Glutamatergic neuron (in vitro differentiated cells): ENCODE data around the gene EPHB2. TPM values are rescaled to one million over a fixed set of nuclear protein-coding genes. Genes with fewer than 3 reads are reported as not detected.
A peak's percentile ranks its signal among the peaks of the same experiment; 100 is the strongest.

Source experiments
- DNase-seq: peaks from one replicate; pipeline ENCODE4 v3.0.0; 2022
- H3K27ac Mint-ChIP-seq: one replicate; pipeline ENCODE4 v1.8.0; 2020; ENCODE audit warnings: mild to moderate bottlenecking, mixed read lengths, inconsistent platforms; ENCODE audit not compliant: unreplicated experiment
- H3K27me3 Mint-ChIP-seq: one replicate; pipeline ENCODE4 v1.8.0; 2020; ENCODE audit warnings: mild to moderate bottlenecking, moderate library complexity, mixed read lengths, inconsistent platforms; ENCODE audit not compliant: unreplicated experiment
- H3K36me3 Mint-ChIP-seq: one replicate; pipeline ENCODE4 v1.8.0; 2020; ENCODE audit warnings: mild to moderate bottlenecking, mixed read lengths, inconsistent platforms; ENCODE audit not compliant: unreplicated experiment
- H3K4me1 Mint-ChIP-seq: one replicate; pipeline ENCODE4 v1.8.0; 2020; ENCODE audit warnings: mild to moderate bottlenecking, low read depth, mixed read lengths, inconsistent platforms; ENCODE audit not compliant: unreplicated experiment
- H3K4me3 Mint-ChIP-seq: one replicate; pipeline ENCODE4 v1.8.0; 2020; ENCODE audit warnings: mild to moderate bottlenecking, mixed read lengths, inconsistent platforms; ENCODE audit not compliant: unreplicated experiment
- H3K9me3 Mint-ChIP-seq: one replicate; pipeline ENCODE4 v1.8.0; 2020; ENCODE audit warnings: mild to moderate bottlenecking, moderate library complexity, mixed read lengths, inconsistent platforms; ENCODE audit not compliant: unreplicated experiment
- total RNA-seq: library from RNA; stranded (reverse); fragmentation: NEBNext Ultra II Directional; extraction: Animal tissue kit (Norgen Biotek cat#: 25700); gene quantifications from one replicate; pipeline ENCODE4 v1.2.1, GENCODE V29; 2021; ENCODE audit not compliant: unreplicated experiment
- TF ChIP-seq, protein P1 (sequence below): fragments of 200-600 bp; sonication (generic); IDR thresholded peaks from one replicate; pipeline ENCODE4 v1.5.0; 2021; ENCODE audit not compliant: partially characterized antibody, unreplicated experiment

The EPHB2 gene
- total RNA-seq, 1 donor from 2014 or later: 93.0 TPM

GRCh38 chr1:22812092-22812880 is 101.6 kb downstream of the EPHB2 start:
- DNase-seq: no peak
- peaks cover 4% of the 10 kb centered on the region for H3K4me1 Mint-ChIP-seq
- TF ChIP-seq, protein P1, sequence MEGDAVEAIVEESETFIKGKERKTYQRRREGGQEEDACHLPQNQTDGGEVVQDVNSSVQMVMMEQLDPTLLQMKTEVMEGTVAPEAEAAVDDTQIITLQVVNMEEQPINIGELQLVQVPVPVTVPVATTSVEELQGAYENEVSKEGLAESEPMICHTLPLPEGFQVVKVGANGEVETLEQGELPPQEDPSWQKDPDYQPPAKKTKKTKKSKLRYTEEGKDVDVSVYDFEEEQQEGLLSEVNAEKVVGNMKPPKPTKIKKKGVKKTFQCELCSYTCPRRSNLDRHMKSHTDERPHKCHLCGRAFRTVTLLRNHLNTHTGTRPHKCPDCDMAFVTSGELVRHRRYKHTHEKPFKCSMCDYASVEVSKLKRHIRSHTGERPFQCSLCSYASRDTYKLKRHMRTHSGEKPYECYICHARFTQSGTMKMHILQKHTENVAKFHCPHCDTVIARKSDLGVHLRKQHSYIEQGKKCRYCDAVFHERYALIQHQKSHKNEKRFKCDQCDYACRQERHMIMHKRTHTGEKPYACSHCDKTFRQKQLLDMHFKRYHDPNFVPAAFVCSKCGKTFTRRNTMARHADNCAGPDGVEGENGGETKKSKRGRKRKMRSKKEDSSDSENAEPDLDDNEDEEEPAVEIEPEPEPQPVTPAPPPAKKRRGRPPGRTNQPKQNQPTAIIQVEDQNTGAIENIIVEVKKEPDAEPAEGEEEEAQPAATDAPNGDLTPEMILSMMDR: no peak
- H3K36me3 Mint-ChIP-seq: no peaks in the 10 kb centered on the region
- peaks cover 2% of the 10 kb centered on the region for H3K9me3 Mint-ChIP-seq
- no peak overlapping the region for H3K27ac Mint-ChIP-seq
- H3K4me3 Mint-ChIP-seq: no peak overlapping the region
- H3K27me3 Mint-ChIP-seq: peaks cover 4% of the 10 kb centered on the region

- no peak overlapping the region for H3K27ac Mint-ChIP-seq
- peaks cover 4% of the 10 kb centered on the region for H3K27me3 Mint-ChIP-seq
- no peak for DNase-seq
- no peaks in the 10 kb centered on the region for H3K36me3 Mint-ChIP-seq
- H3K9me3 Mint-ChIP-seq: peaks cover 2% of the 10 kb centered on the region
- TF ChIP-seq, protein P1: no peak
- peaks cover 6% of the 10 kb centered on the region for H3K4me1 Mint-ChIP-seq
- no peak overlapping the region for H3K4me3 Mint-ChIP-seq
Observed at GRCh38 chr1:22812993-22813790, 102.6 kb downstream of the EPHB2 start.

DNA sequence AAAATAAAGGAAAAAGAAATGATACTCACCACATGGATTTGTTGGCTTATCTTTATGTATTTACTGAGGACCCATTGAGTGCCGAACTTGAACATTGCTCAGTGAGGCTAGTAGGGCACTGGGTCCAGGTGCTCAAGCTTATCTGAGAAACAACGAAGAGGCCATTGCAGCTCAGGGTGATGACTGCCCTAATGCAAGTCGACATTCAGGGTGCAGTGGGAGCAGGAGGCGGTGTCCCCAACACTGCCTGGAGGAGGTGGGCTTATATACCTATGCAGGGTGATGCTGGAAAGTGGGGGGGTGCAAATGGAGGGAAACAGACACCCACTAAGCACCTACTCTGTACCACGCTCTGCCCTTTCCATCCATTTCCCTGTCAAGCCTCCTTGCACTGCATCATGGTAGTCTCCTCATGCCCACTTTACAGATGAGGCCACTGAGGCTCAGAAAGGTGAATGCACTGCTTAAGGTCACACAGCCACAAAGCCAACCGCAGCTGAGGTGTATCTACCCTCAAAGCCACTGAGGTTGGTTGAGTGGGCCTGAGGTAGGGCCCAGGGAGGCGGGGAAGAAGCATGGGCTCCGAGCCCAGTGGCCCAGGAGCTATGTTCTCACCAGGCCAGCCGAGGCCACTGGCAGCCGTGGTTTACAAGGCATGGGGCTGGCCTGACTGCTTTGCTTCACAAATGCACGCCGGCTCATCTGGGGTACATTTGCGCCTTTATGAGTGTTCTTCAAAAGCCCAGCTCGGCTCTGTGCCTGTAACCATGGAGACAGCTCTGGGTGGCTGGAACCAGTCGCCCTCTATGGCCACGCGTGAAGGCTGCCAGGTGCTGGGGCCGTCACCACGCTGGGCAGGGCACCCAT is 103.8 kb downstream of the EPHB2 start:
- H3K36me3 Mint-ChIP-seq: no peaks in the 10 kb centered on the region
- DNase-seq: no peak
- H3K27me3 Mint-ChIP-seq: peaks cover 12% of the 10 kb centered on the region
- H3K4me3 Mint-ChIP-seq: no peak overlapping the region
- H3K9me3 Mint-ChIP-seq: peaks cover 7% of the 10 kb centered on the region
- peaks cover 15% of the 10 kb centered on the region for H3K4me1 Mint-ChIP-seq
- TF ChIP-seq, protein P1: no peak
- no peak overlapping the region for H3K27ac Mint-ChIP-seq

DNA sequence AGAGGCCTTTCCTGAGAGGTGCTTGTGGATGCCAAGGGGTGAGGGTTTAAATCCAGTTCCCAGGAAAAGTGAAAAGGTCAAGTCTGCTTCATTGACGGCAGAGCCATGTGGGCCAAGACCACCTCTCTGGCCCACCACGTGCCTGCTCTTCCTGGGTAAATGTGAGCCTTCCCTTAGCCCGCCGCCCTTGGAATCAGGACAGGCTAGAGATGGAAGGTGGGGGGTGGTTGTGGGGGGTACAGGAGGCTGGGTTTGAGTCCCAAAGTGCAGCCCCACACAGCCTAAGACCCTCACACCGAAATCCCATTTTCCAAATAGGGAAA is 104.4 kb downstream of the EPHB2 start:
- Mint-ChIP-seq H3K9me3 (peaks cover 8% of the 10 kb centered on the region), H3K4me3 (no peak overlapping the region), H3K4me1 (peaks cover 20% of the 10 kb centered on the region), H3K36me3 (no peaks in the 10 kb centered on the region), H3K27me3 (peaks cover 16% of the 10 kb centered on the region), H3K27ac (no peak overlapping the region)
- TF ChIP-seq, protein P1: no peak
- peak; percentile 4 for DNase-seq
